ENCODE measurements around the gene KLK1.

- TF ChIP-seq CTCF (IDR thresholded peaks at IDR 0.05) (no peak), POLR2AphosphoS5 (IDR thresholded peaks at IDR 0.05) (no peak)
Observed at GRCh38 chr19:50827476-50827875, 3.9 kb upstream of the KLK1 start.

Measured in breast epithelium (tissue), 3 donors.